CD4-positive, alpha-beta T cell (primary cell): Measurements from ENCODE around the gene LRRK2. TPM values are rescaled to one million over a fixed set of nuclear protein-coding genes. Genes with fewer than 3 reads are reported as not detected.
"Not testable (repeated sequence)": the region's sequence is repeated elsewhere in the genome, so short reads cannot be mapped to it uniquely, and the experiment has no call there.

ENCODE experiments used
- ATAC-seq: fragments of 200-7000 bp; cut with Tn5 transposase; one replicate; pipeline ENCODE4 v1.10.0; 2022; ENCODE audit warnings: mild to moderate bottlenecking; ENCODE audit not compliant: poor library complexity
- CTCF ChIA-PET: fragments of 350-600 bp; sonication (Branson Sonifier 250); formaldehyde crosslinking; loops from one replicate; lab custom pipeline; 2021; ENCODE audit warnings: antibody characterized with exemption, inconsistent platforms; lab: Charles Lee
- POLR2A ChIA-PET: fragments of 350-600 bp; sonication (Branson Sonifier 250); formaldehyde crosslinking; loops from one replicate; lab custom pipeline; 2021; ENCODE audit warnings: antibody characterized with exemption, inconsistent platforms; lab: Charles Lee
- DNase-seq, 14 experiments: peaks; one replicate each; pipeline ENCODE4 v3.0.0-alpha.2; 2013 to 2020; ENCODE audit warnings: mixed read lengths in 2 of 14
- H3K27ac ChIP-seq, 2 donors: one replicate each; pipeline versions ENCODE4 v1.5.1 to v1.7.0; 2013; ENCODE audit warnings: low read length in 2 of 2, low read depth in 1 of 2, mild to moderate bottlenecking in 1 of 2
- H3K27me3 ChIP-seq, 2 experiments: 1 replicate in 1 of 2; 2 replicates in 1 of 2; pipeline versions ENCODE4 v1.6.1 to v1.7.0; 2013; ENCODE audit warnings: low read length in 2 of 2, control low read depth in 1 of 2, mild to moderate bottlenecking in 1 of 2, moderate library complexity in 1 of 2; ENCODE audit not compliant: insufficient read depth in 2 of 2, control insufficient read depth in 1 of 2
- H3K36me3 ChIP-seq: one replicate; pipeline ENCODE4 v1.6.1; 2013; ENCODE audit warnings: low read length, control low read depth; ENCODE audit not compliant: insufficient read depth
- H3K4me1 ChIP-seq: one replicate; pipeline ENCODE4 v1.6.1; 2013; ENCODE audit warnings: low read length, control low read depth; ENCODE audit not compliant: insufficient read depth
- H3K4me3 ChIP-seq: one replicate; pipeline ENCODE4 v1.5.1; 2013; ENCODE audit warnings: mild to moderate bottlenecking, low read length, moderate library complexity
- H3K9me3 ChIP-seq, 2 experiments: 1 replicate in 1 of 2; 2 replicates in 1 of 2; pipeline versions ENCODE4 v1.6.1 to v1.7.0; 2013; ENCODE audit warnings: low read length in 2 of 2, mild to moderate bottlenecking in 2 of 2, control low read depth in 1 of 2, moderate library complexity in 1 of 2; ENCODE audit not compliant: control insufficient read depth in 1 of 2, insufficient read depth in 1 of 2
- H3K27ac Mint-ChIP-seq: one replicate; pipeline ENCODE4 v1.8.0; 2020; ENCODE audit warnings: mixed read lengths
- H3K27me3 Mint-ChIP-seq: one replicate; pipeline ENCODE4 v1.8.0; 2021; ENCODE audit warnings: mixed read lengths
- H3K36me3 Mint-ChIP-seq: one replicate; pipeline ENCODE4 v1.8.0; 2021; ENCODE audit warnings: low read depth, mixed read lengths
- H3K4me1 Mint-ChIP-seq: one replicate; pipeline ENCODE4 v1.8.0; 2021; ENCODE audit warnings: low read depth, mixed read lengths
- H3K4me3 Mint-ChIP-seq: one replicate; pipeline ENCODE4 v1.8.0; 2020; ENCODE audit warnings: mild to moderate bottlenecking, mixed read lengths
- H3K9me3 Mint-ChIP-seq: one replicate; pipeline ENCODE4 v1.8.0; 2020; ENCODE audit warnings: mixed read lengths
- intact Hi-C, 2 experiments: fragments of 100-400 bp; cut with DNase I in 1 of 2; cut with micrococcal nuclease in 1 of 2; formaldehyde crosslinking; loops; one replicate each; pipeline versions ENCODE4 v1.15.1 to v1.9.0; 2023 to 2025; cut with DNase I, micrococcal nuclease
- total RNA-seq, 174 experiments: library from RNA in 2 of 174; stranded (reverse) in 2 of 174; gene quantifications; one replicate each; pipeline ENCODE4 v1.2.3 and lab custom pipeline; 2021 to 2026
- TF ChIP-seq, protein P1 (sequence below): fragments of 200-600 bp; IDR thresholded peaks from one replicate; pipeline ENCODE4 v1.8.0; 2022; ENCODE audit warnings: antibody characterized with exemption, mild to moderate bottlenecking

The LRRK2 gene
- total RNA-seq, 2 experiments from 2014 or later, result 0.42 to 0.60 TPM

- no peak for ATAC-seq
- intact Hi-C loops, result no loop called here
- TF ChIP-seq, protein P1, sequence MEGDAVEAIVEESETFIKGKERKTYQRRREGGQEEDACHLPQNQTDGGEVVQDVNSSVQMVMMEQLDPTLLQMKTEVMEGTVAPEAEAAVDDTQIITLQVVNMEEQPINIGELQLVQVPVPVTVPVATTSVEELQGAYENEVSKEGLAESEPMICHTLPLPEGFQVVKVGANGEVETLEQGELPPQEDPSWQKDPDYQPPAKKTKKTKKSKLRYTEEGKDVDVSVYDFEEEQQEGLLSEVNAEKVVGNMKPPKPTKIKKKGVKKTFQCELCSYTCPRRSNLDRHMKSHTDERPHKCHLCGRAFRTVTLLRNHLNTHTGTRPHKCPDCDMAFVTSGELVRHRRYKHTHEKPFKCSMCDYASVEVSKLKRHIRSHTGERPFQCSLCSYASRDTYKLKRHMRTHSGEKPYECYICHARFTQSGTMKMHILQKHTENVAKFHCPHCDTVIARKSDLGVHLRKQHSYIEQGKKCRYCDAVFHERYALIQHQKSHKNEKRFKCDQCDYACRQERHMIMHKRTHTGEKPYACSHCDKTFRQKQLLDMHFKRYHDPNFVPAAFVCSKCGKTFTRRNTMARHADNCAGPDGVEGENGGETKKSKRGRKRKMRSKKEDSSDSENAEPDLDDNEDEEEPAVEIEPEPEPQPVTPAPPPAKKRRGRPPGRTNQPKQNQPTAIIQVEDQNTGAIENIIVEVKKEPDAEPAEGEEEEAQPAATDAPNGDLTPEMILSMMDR, result no peak
- DNase-seq, result no peak
- Mint-ChIP-seq H3K36me3 (no peaks in the 10 kb centered on the region), H3K4me1 (no peaks in the 10 kb centered on the region), H3K4me3 (no peak overlapping the region), H3K27ac (no peak overlapping the region), H3K9me3 (peaks cover 2% of the 10 kb centered on the region), H3K27me3 (peaks cover 4% of the 10 kb centered on the region)
- no peaks in the 10 kb centered on the region for H3K27me3 ChIP-seq
- H3K9me3 ChIP-seq, result no peaks in the 10 kb centered on the region
- ChIA-PET POLR2A (no interaction called here), CTCF (no interaction called here)
- H3K4me3 ChIP-seq, result no peak overlapping the region
- H3K36me3 ChIP-seq, result no peaks in the 10 kb centered on the region
- H3K4me1 ChIP-seq, result no peaks in the 10 kb centered on the region
- no peak overlapping the region for H3K27ac ChIP-seq
Measured at GRCh38 chr12:40240779-40241178, 16.0 kb downstream of the LRRK2 start.

DNA sequence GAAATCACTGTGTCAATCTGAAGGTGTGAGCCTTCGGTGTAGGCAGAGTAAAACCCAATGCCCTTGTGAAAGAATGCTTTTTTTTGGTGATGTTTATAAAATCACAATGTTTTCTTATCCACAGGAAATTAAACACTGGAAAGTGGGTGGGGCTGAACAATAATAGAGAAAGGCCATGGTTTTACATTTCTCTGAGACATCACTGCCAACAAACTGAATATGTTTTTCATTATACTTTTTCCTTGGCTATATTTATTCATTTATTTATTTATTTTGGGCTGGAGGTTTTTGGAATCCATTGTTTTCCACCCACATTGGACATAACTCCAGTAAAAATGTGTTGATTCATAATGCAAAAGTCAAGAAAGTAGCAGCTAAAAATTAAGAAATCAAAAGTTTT, 16.9 kb downstream of the LRRK2 start:
- Histone ChIP-seq H3K9me3 (no peaks in the 10 kb centered on the region), H3K27ac (no peak overlapping the region), H3K4me3 (no peak overlapping the region), H3K4me1 (no peaks in the 10 kb centered on the region), H3K36me3 (no peaks in the 10 kb centered on the region), H3K27me3 (no peaks in the 10 kb centered on the region)
- Mint-ChIP-seq H3K9me3 (no peaks in the 10 kb centered on the region), H3K4me3 (no peak overlapping the region), H3K27me3 (peaks cover 4% of the 10 kb centered on the region), H3K27ac (no peak overlapping the region), H3K36me3 (no peaks in the 10 kb centered on the region), H3K4me1 (no peaks in the 10 kb centered on the region)
- intact Hi-C loops, result no loop called here
- ATAC-seq, result no peak
- TF ChIP-seq, protein P1, result no peak
- POLR2A ChIA-PET, result no interaction called here
- CTCF ChIA-PET, result no interaction called here
- DNase-seq, result no peak

DNA sequence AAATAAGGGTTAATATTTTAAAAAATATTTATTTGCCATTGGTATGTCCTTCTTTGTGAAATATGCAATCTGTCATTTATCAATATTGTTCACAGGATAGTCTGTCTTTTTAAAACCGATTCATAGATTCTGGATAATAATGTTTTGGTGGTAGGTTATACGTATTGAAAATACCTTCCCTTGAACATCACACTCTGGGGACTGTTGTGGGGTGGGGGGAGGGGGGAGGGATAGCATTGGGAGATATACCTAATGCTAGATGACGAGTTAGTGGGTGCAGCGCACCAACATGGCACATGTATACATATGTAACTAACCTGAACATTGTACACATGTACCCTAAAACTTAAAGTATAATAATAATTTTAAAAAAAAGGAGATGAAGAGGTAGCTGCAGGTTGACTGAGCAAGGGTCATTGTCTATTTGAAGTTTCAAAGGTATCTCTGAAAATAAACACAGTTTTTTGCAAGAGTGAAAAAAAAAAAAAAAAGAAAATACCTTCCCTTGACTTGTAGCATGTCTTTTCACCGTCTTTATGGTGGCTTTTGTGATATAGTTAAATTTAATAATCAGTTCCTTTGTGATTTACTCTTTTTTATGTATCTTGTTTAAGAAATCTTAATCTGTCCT, 19.8 kb downstream of the LRRK2 start:
- H3K27me3 Mint-ChIP-seq, ATAC-seq, H3K27ac ChIP-seq, H3K36me3 ChIP-seq, H3K27me3 ChIP-seq, H3K4me3 Mint-ChIP-seq, H3K4me3 ChIP-seq, H3K36me3 Mint-ChIP-seq, DNase-seq, H3K4me1 ChIP-seq, POLR2A ChIA-PET, H3K9me3 ChIP-seq, CTCF ChIA-PET, H3K9me3 Mint-ChIP-seq, H3K4me1 Mint-ChIP-seq, intact Hi-C loops, H3K27ac Mint-ChIP-seq: not testable (repeated sequence)

GRCh38 chr12:40248034-40248433, 23.2 kb downstream of the LRRK2 start:
- H3K4me3 Mint-ChIP-seq, result no peak overlapping the region
- Histone ChIP-seq H3K27ac (no peak overlapping the region), H3K4me3 (no peak overlapping the region), H3K27me3 (no peaks in the 10 kb centered on the region), H3K9me3 (peaks cover 0 to 4% of the 10 kb centered on the region in 2 experiments), H3K4me1 (no peaks in the 10 kb centered on the region), H3K36me3 (no peaks in the 10 kb centered on the region)
- intact Hi-C loops, result no loop called here
- DNase-seq (no peak), ATAC-seq (no peak)
- H3K36me3 Mint-ChIP-seq, result no peaks in the 10 kb centered on the region
- H3K4me1 Mint-ChIP-seq, result no peaks in the 10 kb centered on the region
- H3K9me3 Mint-ChIP-seq, result peaks cover 4% of the 10 kb centered on the region
- no peak overlapping the region for H3K27ac Mint-ChIP-seq
- ChIA-PET CTCF (no interaction called here), POLR2A (no interaction called here)
- TF ChIP-seq, protein P1, result no peak
- no peaks in the 10 kb centered on the region for H3K27me3 Mint-ChIP-seq
